NCI-H82 treated with DMSO at 0.1 percent for 48 hours (cell line): ENCODE results near the gene FOXN3.

Experiments
- DNase-seq: peaks from one replicate; lab custom pipeline; 2025; ENCODE audit not compliant: unreplicated experiment; lab: John Stamatoyannopoulos, UW

Gene FOXN3

GRCh38 chr14:89284333-89285058 lies 132.5 kb downstream of the FOXN3 start:
- no peak for DNase-seq

GRCh38 chr14:89283327-89284060 lies 133.5 kb downstream of the FOXN3 start:
- no peak for DNase-seq

DNA sequence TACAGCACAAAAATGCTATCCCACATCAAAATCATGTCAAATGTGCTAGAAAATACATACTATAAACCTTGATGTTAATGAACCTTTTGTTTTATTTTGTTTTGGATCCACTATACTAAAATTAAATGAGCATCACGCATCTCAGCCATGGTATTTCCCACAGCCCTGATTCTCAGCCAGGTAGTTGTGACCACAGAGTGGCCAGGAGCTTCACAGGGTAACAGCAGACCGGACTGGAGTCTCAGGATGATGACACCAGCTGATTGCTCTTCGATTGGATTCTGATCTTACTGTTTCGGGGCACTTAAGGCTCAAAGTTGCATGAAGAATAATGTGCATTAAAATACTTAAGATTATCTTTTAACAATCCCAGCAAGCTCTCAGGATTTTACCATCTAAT lies 134.8 kb downstream of the FOXN3 start:
- DNase-seq: no peak

GRCh38 chr14:89280600-89280999 lies 136.4 kb downstream of the FOXN3 start:
- DNase-seq: no peak

GRCh38 chr14:89279649-89280232 lies 137.3 kb downstream of the FOXN3 start:
- no peak for DNase-seq

- no peak for DNase-seq
Measured at GRCh38 chr14:89277203-89277602, 139.8 kb downstream of the FOXN3 start.

DNA sequence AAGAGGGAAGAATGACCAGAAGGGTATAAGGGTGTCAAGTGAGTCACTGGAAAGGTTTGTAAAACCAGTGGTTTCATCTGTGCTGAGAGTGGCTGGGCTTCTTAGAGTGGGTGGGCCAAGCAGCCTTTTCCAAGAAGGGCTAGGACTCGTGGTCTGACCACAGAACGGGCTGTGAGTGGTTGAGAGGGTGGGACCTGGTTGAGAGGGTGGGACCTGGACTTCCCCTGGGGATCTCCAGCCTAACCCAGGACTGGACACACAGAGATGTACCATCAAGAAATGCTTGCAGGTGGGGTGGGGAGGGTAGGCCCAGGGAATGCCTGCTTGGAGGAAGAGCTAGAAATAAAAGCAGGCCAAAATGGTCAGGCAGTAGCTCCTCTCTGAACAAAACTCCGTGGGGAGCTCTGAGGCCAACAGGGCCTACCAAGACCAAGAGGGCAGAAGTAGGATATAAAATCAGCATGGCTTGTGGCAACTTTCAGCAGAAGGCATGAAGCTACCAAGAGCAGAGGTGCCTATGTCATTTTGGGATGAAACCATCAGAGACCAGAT lies 140.5 kb downstream of the FOXN3 start:
- no peak for DNase-seq

DNA sequence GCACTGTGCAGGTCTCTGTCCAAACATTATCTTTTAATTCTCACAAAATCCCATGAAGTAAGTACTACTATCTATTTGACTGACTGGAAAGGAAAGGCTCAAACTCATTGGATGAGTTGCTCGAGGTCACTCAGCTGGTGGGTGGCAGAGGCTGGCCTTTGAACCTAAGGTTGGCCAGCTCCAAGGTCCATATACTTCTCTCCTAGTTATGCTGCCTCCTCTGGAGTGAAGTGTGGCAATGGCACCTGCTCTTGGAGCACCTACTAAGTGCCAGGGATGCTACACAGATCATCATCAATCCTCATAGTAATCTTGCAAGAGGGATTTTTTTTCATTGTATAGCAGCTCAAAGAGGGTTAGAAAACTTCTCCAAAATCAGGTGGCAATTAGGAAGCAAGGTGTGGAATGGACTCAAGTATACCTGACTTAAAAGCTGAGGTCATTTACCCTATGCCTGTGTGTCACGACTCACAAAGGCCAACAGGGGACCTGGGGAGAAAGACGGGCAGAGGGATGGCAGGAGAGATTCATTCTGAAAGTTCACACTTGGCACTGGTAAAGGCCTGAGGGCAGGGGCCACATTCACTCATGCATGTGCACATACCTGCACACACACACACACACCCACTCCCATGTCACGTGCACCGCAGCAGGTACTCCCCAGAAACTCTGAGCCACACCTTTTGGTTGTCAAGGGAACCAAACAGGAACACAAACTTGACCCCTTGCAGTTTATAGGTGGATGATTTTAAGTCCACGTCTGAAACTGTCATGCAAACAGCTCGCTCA lies 146.4 kb downstream of the FOXN3 start:
- no peak for DNase-seq

GRCh38 chr14:89269404-89269803 lies 147.6 kb downstream of the FOXN3 start:
- DNase-seq: no peak

DNA sequence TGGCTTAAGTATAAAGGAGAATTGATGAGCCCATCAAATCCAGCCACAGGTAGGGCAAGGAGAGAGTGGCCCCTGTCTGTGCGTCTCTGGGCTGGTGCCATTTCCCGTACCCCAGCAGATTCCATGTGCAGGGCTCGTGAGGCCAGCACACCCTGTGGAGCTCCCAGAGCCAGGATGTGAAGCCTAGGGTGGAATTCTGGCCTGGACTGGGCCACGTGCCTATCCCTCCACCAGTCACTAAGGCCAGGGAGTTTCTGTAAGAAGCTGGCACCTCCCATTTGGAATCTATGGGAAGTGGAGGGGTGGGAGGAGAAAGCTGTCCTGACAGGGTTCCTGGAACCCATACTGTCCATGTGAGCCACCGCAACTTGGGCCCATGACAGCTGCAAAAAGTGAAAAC lies 148.5 kb downstream of the FOXN3 start:
- DNase-seq: no peak

- no peak for DNase-seq
Measured at GRCh38 chr14:89267656-89268055, 149.4 kb downstream of the FOXN3 start.

DNA sequence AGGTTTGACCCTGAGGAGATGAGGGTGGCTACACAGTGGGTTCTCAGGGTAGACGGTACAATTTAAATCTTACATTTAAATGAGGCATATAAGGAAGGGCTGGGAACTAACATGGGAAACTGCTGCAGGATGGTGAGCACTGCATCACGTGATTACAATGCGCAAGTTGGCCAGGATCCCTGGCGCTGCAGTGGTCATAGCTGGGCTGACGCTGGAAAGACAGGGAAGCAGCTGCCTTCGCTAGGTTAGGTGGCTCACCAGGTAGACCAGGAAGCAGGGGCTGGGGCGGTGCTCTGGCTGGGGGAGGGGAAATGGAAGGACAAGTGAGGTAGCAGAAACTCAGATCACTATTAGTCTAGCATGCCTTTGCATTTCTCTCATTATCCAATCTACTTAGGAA lies 149.9 kb downstream of the FOXN3 start:
- DNase-seq: no peak

DNA sequence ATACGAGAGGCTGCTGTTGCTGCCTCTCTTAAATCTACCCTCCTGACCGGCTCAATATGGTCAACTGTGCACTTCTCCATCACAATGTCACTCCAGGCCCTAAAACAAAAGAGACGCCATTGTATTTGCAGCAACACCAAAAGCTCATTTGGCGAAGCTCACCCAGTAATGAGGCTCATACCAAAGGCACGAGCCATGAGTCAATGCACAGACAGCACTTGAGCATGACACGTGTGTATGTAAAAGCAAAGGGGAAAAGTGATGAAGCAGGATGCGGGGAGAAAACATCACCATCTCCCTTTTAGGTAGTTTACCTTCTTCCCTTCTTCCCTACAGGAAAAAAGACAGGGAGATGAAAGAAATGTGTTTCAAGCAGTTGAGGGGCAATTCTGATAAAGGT lies 150.3 kb downstream of the FOXN3 start:
- DNase-seq: no peak

DNA sequence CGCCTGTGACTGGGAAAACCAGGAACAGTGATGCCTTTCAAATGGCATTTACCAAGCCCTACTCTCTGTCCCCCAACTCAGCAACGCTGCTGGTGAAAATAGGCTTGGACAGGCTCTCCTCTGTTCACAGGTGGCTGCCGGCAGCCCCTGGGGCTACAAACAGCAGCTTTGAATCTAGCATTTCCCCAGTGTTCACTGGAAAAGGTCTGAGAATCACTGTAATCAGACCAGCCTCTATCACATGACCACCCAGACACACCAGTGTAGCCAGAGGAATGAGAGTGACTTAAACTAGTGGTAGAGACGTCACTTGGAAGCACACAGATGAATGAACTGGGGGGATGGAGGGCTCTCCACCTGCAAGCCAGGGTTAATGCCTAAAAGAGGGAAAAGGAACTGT lies 151.8 kb downstream of the FOXN3 start:
- no peak for DNase-seq

GRCh38 chr14:89264196-89264800 lies 152.7 kb downstream of the FOXN3 start:
- DNase-seq: no peak

DNA sequence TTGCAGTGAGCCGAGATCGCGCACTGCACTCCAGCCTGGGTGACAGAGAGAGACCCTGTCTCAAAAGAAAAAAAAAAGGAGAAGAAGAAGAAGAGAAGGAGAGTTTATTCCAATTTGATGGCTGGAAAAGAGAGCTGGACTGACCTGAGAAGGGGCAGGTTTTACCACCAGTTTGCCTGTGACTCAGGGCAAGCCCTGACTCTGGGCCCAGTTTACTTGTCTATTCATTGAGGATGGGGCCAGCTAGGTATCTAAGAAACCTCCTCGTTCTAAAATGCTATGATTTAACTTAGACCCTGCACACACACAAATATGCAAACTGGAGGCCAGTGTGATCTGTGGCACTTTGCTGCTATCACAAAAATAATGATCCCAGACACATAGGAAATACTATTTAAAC lies 155.0 kb downstream of the FOXN3 start:
- no peak for DNase-seq

GRCh38 chr14:89260898-89261297 lies 156.1 kb downstream of the FOXN3 start:
- DNase-seq: no peak

- DNase-seq: no peak
Measured at GRCh38 chr14:89259951-89260609, 157.0 kb downstream of the FOXN3 start.

- no peak for DNase-seq
Measured at GRCh38 chr14:89258728-89259273, 158.2 kb downstream of the FOXN3 start.

- DNase-seq: no peak
Measured at GRCh38 chr14:89256951-89257350, 160.1 kb downstream of the FOXN3 start.
